HUES64 (cell line): ENCODE results near the gene AFTPH.

Source experiments
- H3K27ac ChIP-seq: 2 replicates; pipeline ENCODE4 v1.7.0; 2013; ENCODE audit warnings: low read depth, low read length, inconsistent platforms
- H3K27me3 ChIP-seq: 2 replicates; pipeline ENCODE4 v1.6.1; 2013; ENCODE audit warnings: mild to moderate bottlenecking, low read length; ENCODE audit not compliant: insufficient read depth
- H3K36me3 ChIP-seq: 2 replicates; pipeline ENCODE4 v1.6.1; 2013; ENCODE audit warnings: mild to moderate bottlenecking, low read length; ENCODE audit not compliant: insufficient read depth
- H3K4me1 ChIP-seq: 2 replicates; pipeline ENCODE4 v1.6.1; 2013; ENCODE audit warnings: mild to moderate bottlenecking, low read length, moderate library complexity; ENCODE audit not compliant: insufficient read depth
- H3K4me3 ChIP-seq: 2 replicates; pipeline ENCODE4 v1.5.1; 2013; ENCODE audit warnings: mild to moderate bottlenecking, low read length, moderate library complexity
- H3K9ac ChIP-seq: 2 replicates; pipeline ENCODE4 v1.6.1; 2013; ENCODE audit warnings: mild to moderate bottlenecking, low read depth, low read length
- H3K9me3 ChIP-seq: 2 replicates; pipeline ENCODE4 v1.6.1; 2013; ENCODE audit warnings: low read depth, low read length; ENCODE audit not compliant: insufficient read depth
- WGBS: fragments of 150-250, 120-280 bp; methylation state at CpG from one replicate; pipeline ENCODE4 v1.1.7; 2013; ENCODE audit warnings: missing lambda C conversion rate; 5-methylcytosine and 5-hydroxymethylcytosine counted together

AFTPH gene

GRCh38 chr2:64567473-64567872 is 43.3 kb downstream of the AFTPH start:
- Histone ChIP-seq H3K9ac (no peak overlapping the region), H3K36me3 (peaks cover 26% of the 10 kb centered on the region), H3K27ac (no peak overlapping the region), H3K4me3 (no peak overlapping the region), H3K27me3 (no peaks in the 10 kb centered on the region), H3K9me3 (no peaks in the 10 kb centered on the region), H3K4me1 (no peaks in the 10 kb centered on the region)
- 81% methylated on average over 5 of the region's 6 CpGs for WGBS

DNA sequence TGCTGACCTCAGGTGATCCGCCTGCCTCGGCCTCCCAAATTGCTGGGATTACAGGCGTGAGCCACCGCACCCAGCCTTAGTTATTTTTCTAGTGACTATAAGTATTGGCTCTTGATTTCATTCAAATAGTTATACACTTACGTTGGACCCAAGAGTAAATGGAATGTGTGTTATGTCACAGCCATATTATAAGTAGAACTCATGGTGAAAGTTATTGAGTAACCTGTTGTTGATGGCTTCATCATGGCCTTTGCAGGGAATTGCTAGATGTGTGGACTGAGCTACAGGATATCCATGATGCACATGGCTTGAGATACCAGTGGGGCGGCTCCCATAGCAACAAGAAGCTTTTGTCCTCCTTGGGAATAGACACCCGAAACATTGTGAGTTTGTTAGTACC is 44.7 kb downstream of the AFTPH start:
- WGBS: 93% methylated on average over 7 of the region's 7 CpGs
- Histone ChIP-seq H3K9ac (no peak overlapping the region), H3K27me3 (no peaks in the 10 kb centered on the region), H3K4me3 (no peak overlapping the region), H3K27ac (no peak overlapping the region), H3K4me1 (no peaks in the 10 kb centered on the region), H3K36me3 (peaks cover 38% of the 10 kb centered on the region), H3K9me3 (no peaks in the 10 kb centered on the region)

DNA sequence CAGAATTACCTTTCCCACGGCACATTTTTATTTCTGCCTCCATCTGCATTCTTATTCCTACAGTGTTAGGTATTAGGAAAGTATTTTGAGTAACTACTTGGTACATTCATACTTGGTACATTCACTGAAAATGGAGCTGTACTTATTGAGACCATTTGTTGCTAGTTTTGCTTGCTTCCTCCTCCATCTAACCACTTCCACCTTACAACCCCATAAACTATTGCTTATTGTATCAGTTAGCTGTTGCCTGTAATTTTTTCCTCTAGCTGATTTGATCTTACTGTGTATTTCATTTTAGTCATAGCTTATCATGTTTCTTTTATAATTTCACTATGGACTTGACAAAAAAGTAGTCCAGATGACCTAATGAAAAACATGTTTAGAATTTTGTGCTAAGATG is 50.7 kb downstream of the AFTPH start:
- WGBS: 100% methylated on average over 1 of the region's 1 CpG
- Histone ChIP-seq H3K27ac (no peak overlapping the region), H3K4me1 (no peaks in the 10 kb centered on the region), H3K36me3 (peaks cover 68% of the 10 kb centered on the region), H3K27me3 (no peaks in the 10 kb centered on the region), H3K4me3 (no peak overlapping the region), H3K9me3 (no peaks in the 10 kb centered on the region), H3K9ac (no peak overlapping the region)

DNA sequence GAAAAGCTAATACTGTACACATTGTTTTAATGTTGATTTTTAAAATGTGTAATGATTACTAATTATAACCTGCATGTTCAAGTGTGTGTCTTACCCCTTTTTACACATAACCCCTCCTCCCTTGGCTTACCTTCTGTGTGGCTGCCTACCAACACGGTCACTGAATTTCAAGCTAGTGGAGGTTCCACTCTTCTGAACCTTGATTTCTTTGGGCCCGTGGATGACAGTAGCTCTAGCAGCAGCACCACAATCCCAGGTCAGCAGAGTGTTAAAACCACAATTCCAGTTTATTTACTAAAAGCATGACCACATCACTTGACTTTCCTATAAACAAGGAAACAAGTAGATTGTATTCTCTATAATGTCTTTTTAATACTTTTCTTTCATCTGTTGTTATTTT is 56.9 kb downstream of the AFTPH start:
- no peak overlapping the region for H3K27ac ChIP-seq
- no peaks in the 10 kb centered on the region for H3K27me3 ChIP-seq
- 92% methylated on average over 2 of the region's 2 CpGs for WGBS
- no peaks in the 10 kb centered on the region for H3K9me3 ChIP-seq
- H3K9ac ChIP-seq: no peak overlapping the region
- H3K4me3 ChIP-seq: no peak overlapping the region
- H3K4me1 ChIP-seq: no peaks in the 10 kb centered on the region
- H3K36me3 ChIP-seq: peaks cover 38% of the 10 kb centered on the region

DNA sequence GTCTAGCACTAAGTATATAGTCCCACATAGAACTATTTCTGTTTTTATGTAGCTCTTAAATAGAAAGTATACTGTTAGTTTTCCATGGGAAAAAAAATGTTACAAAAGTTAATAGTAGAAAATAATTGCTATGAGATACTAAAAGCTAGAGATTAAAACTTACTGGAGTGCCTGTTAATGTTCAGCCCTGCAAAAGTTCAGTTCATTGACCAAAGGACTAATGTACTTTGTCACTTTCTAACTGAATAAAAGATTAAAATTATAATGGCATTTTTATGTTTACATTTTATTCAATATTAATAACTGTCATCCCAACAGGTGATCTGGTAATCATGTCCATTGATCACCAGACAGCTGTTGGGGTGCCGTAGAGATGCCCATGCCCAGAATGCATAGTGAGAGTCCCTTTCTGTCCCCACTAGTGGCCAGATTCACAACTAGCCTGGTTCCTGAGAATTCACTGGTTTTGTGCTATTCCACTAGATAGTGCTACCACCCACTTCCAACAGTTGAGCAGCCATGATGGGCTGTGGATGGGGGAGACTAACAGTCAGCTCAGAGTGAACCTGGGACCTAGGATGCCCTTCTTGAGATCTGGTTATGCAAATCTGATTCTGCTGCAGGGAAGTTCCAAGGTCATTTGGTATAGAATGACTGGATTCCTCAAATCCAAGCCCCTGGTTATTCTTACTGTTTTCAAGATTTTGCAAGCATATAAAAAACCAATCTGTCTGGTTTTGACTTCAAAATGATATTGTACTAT is 57.8 kb downstream of the AFTPH start:
- peaks cover 40% of the 10 kb centered on the region for H3K36me3 ChIP-seq
- H3K27ac ChIP-seq: no peak overlapping the region
- H3K27me3 ChIP-seq: no peaks in the 10 kb centered on the region
- 95% methylated on average over 1 of the region's 1 CpG for WGBS
- H3K9ac ChIP-seq: no peak overlapping the region
- H3K9me3 ChIP-seq: no peaks in the 10 kb centered on the region
- H3K4me1 ChIP-seq: no peaks in the 10 kb centered on the region
- H3K4me3 ChIP-seq: no peak overlapping the region

- no peaks in the 10 kb centered on the region for H3K27me3 ChIP-seq
- no peak overlapping the region for H3K4me3 ChIP-seq
- 98% methylated on average over 5 of the region's 5 CpGs for WGBS
- H3K4me1 ChIP-seq: no peaks in the 10 kb centered on the region
- H3K9me3 ChIP-seq: no peaks in the 10 kb centered on the region
- H3K9ac ChIP-seq: no peak overlapping the region
- H3K27ac ChIP-seq: no peak overlapping the region
- peaks cover 35% of the 10 kb centered on the region for H3K36me3 ChIP-seq
Measured at GRCh38 chr2:64582774-64583340, 58.7 kb downstream of the AFTPH start.

DNA sequence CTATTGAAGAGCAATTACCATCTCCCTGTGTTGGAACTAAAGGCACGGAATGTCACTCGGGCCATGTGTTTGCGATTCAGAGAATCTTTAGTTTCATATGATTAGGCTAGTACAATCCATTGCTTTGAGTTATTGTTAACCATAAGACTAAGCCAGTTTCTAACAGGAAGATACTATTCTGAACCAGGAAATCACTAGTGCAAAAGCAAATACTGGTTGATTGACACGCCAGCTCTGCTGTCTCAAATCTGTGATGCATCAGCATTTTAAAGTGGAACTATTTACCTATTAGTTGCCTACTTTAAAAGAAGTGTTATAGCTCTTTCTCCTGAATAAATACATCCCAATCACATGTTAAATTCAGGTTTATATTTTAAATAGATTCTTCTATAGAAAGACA is 61.9 kb downstream of the AFTPH start:
- WGBS: 94% methylated on average over 4 of the region's 4 CpGs
- Histone ChIP-seq H3K4me3 (no peak overlapping the region), H3K27me3 (no peaks in the 10 kb centered on the region), H3K36me3 (peaks cover 38% of the 10 kb centered on the region), H3K4me1 (no peaks in the 10 kb centered on the region), H3K9ac (no peak overlapping the region), H3K9me3 (no peaks in the 10 kb centered on the region), H3K27ac (no peak overlapping the region)

- no peak overlapping the region for H3K9ac ChIP-seq
- no peaks in the 10 kb centered on the region for H3K27me3 ChIP-seq
- WGBS: 69% methylated on average over 5 of the region's 6 CpGs
- H3K27ac ChIP-seq: no peak overlapping the region
- peaks cover 44% of the 10 kb centered on the region for H3K36me3 ChIP-seq
- no peak overlapping the region for H3K4me3 ChIP-seq
- H3K9me3 ChIP-seq: no peaks in the 10 kb centered on the region
- H3K4me1 ChIP-seq: no peaks in the 10 kb centered on the region
Measured at GRCh38 chr2:64586883-64587481, 62.9 kb downstream of the AFTPH start.

GRCh38 chr2:64587561-64587960 is 63.4 kb downstream of the AFTPH start:
- H3K36me3 ChIP-seq: peaks cover 50% of the 10 kb centered on the region
- no peaks in the 10 kb centered on the region for H3K4me1 ChIP-seq
- no peak overlapping the region for H3K27ac ChIP-seq
- H3K9me3 ChIP-seq: no peaks in the 10 kb centered on the region
- H3K27me3 ChIP-seq: no peaks in the 10 kb centered on the region
- H3K4me3 ChIP-seq: no peak overlapping the region
- H3K9ac ChIP-seq: no peak overlapping the region

DNA sequence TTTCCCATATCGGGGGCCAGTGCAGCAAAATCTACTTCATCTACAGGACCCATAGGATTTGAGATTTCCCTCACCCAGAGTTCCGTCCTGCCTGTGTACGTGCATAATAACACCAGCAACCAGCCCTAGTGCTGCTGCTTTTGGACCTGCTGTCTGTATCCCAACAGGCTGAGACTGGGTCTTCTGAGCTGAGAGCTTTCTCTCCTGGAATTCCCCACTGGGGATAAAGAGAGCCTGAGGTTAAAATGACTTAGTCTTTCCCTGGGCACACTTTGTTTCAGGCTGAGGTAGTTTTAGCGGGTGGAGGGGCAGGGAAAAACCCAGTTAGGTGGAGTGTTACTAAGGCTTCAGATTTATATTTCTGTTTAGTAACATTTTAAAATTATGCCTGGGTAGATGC is 67.1 kb downstream of the AFTPH start:
- no peak overlapping the region for H3K4me3 ChIP-seq
- H3K9me3 ChIP-seq: no peaks in the 10 kb centered on the region
- H3K9ac ChIP-seq: no peak overlapping the region
- no peaks in the 10 kb centered on the region for H3K27me3 ChIP-seq
- H3K36me3 ChIP-seq: peaks cover 42% of the 10 kb centered on the region
- H3K4me1 ChIP-seq: no peaks in the 10 kb centered on the region
- 95% methylated on average over 4 of the region's 4 CpGs for WGBS
- H3K27ac ChIP-seq: no peak overlapping the region

GRCh38 chr2:64593035-64593655 is 69.0 kb downstream of the AFTPH start:
- Histone ChIP-seq H3K27ac (no peak overlapping the region), H3K27me3 (no peaks in the 10 kb centered on the region), H3K9me3 (no peaks in the 10 kb centered on the region), H3K4me3 (no peak overlapping the region), H3K4me1 (no peaks in the 10 kb centered on the region), H3K9ac (no peak overlapping the region), H3K36me3 (peaks cover 36% of the 10 kb centered on the region)
- whole genome bisulfite sequencing: 97% methylated on average over 4 of the region's 4 CpGs
